HG03575 (cell line): ENCODE data around the gene RNF133.

Experiments
- ATAC-seq: cut with Tn5 transposase; IDR thresholded peaks from one replicate; pipeline ENCODE4 v1.9.1; 2021; ENCODE audit not compliant: unreplicated experiment, insufficient number of reproducible peaks, low FRiP score; ENCODE audit errors: extremely low read depth

RNF133 gene

DNA sequence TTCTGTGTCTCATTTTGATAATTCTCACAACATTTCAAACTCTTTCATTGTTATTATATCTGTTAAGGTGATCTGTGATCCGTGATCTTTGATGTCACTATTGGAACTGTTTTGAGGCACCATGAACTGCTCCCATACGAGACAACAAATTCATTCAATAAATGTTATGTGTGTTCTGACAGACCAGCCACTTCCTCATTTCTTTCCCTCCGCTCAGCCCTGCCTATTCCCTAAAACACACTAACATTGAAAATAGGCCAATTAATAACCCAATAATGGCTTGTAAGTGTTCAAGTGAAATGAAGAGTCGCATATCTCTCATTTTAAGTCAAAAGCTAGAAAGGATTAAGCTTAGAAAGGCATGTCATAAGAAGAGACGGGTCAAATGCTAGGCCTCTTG, 45.2 kb downstream of the RNF133 start:
- ATAC-seq, result no peak

DNA sequence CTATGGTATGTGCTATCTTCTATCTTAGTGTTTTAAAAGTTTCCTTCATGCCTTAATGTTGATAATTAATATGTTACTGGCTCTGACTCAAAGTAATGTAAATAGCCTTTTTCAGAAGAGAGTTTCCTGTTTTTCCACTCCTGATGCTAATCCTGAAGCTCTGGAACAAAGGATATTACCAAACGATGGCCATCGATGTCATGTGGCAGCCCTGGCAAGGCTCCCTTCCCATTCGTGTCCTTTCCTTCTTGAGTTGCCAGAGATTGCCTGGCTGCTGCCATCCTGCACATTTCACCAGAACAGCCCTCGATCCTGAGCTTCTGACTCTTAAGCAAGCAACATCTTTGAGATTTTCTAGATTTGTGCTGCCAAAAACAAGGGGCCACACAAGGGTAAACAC, 46.0 kb downstream of the RNF133 start:
- ATAC-seq, result no peak

DNA sequence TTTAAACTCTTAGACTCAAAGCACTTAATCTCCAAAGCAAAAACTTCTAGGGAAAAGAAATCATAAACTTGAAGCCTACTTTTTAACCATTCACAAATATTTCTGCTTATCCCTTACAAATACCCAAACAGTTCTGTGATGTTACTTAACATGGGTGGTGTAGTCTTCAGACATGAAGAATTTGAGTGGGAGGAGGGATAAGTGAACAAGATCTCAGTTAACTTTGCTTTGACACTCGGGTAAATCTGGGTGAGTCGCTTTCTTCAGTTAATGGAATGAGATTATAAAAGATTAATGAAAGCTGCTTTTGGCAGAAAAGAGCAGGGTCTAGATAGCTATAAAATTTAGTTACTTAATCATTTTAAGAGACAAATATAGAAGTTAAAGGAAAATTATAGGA, 47.5 kb downstream of the RNF133 start:
- no peak for ATAC-seq
